OCI-LY3 (cell line): ENCODE measurements around the gene IRX1.

Experiments used
- H2AFZ ChIP-seq: fragments of 200-600, 300-600 bp; shearing (Covaris generic); 2 replicates; pipeline ENCODE4 v1.6.0; 2014; ENCODE audit warnings: antibody characterized with exemption, low read depth, low read length
- H3K27ac ChIP-seq: fragments of 200-600, 300-600 bp; sonication (generic); 2 replicates; pipeline ENCODE4 v1.5.1; 2014; ENCODE audit warnings: mild to moderate bottlenecking, low read length, moderate library complexity, mixed read lengths
- H3K27me3 ChIP-seq: fragments of 200-600, 300-600 bp; sonication (generic); 2 replicates; pipeline ENCODE4 v1.6.1; 2014; ENCODE audit warnings: low read depth, low read length, mixed read lengths
- H3K36me3 ChIP-seq: fragments of 200-600, 300-600 bp; sonication (generic); replicated peaks from 2 replicates; pipeline ENCODE3; 2014; ENCODE audit warnings: low read depth, low read length, mixed read lengths
- H3K4me1 ChIP-seq: fragments of 300-600, 200-600 bp; sonication (generic); 2 replicates; pipeline ENCODE4 v1.6.1; 2014; ENCODE audit warnings: low read length, mixed read lengths
- H3K4me2 ChIP-seq: fragments of 200-600, 300-600 bp; sonication (generic); 2 replicates; pipeline ENCODE4 v1.6.1; 2014; ENCODE audit warnings: low read length, mixed read lengths
- H3K4me3 ChIP-seq: fragments of 300-600, 200-600 bp; sonication (generic); 2 replicates; pipeline ENCODE4 v1.5.1; 2014; ENCODE audit warnings: antibody characterized with exemption, mild to moderate bottlenecking, low read length, moderate library complexity
- H3K79me2 ChIP-seq: fragments of 300-600, 200-600 bp; shearing (Covaris generic); 2 replicates; pipeline ENCODE4 v1.6.1; 2014; ENCODE audit warnings: mild to moderate bottlenecking, low read length, mixed read lengths
- H3K9ac ChIP-seq: fragments of 300-600, 200-600 bp; shearing (Covaris generic); 2 replicates; pipeline ENCODE4 v1.6.0; 2014; ENCODE audit warnings: mild to moderate bottlenecking, low read length, moderate library complexity
- H3K9me3 ChIP-seq: fragments of 200-600, 300-600 bp; shearing (Covaris generic); 2 replicates; pipeline ENCODE4 v1.6.1; 2014; ENCODE audit warnings: low read length, mixed read lengths; ENCODE audit not compliant: insufficient read depth
- H4K20me1 ChIP-seq: fragments of 200-600, 300-600 bp; sonication (generic); 2 replicates; pipeline ENCODE4 v1.6.1; 2016; ENCODE audit warnings: low read length, mixed read lengths; ENCODE audit not compliant: insufficient read depth
- CTCF ChIP-seq: fragments of 200-600, 300-600 bp; sonication (generic); IDR thresholded peaks from 2 replicates; pipeline ENCODE4 v1.5.1; 2014; ENCODE audit warnings: antibody characterized with exemption, low read length, low read depth
- EZH2phosphoT487 ChIP-seq: fragments of 200-600 bp; shearing (Covaris generic); IDR thresholded peaks from 2 replicates; pipeline ENCODE4 v1.6.1; 2018; ENCODE audit warnings: antibody characterized with exemption, mixed run types, low read depth

The IRX1 gene

GRCh38 chr5:3605298-3606010 is 9.8 kb downstream of the IRX1 start:
- no peak overlapping the region for H3K9ac ChIP-seq
- TF ChIP-seq EZH2phosphoT487 = no peak
- TF ChIP-seq CTCF = no peak
- H3K4me2 ChIP-seq = no peak overlapping the region
- H3K4me3 ChIP-seq = no peak overlapping the region
- no peaks in the 10 kb centered on the region for H3K79me2 ChIP-seq
- H3K4me1 ChIP-seq = no peaks in the 10 kb centered on the region
- H3K36me3 ChIP-seq = no peaks in the 10 kb centered on the region
- H3K27ac ChIP-seq = no peak overlapping the region
- H3K9me3 ChIP-seq = no peaks in the 10 kb centered on the region
- no peaks in the 10 kb centered on the region for H4K20me1 ChIP-seq
- H3K27me3 ChIP-seq = no peaks in the 10 kb centered on the region
- no peak overlapping the region for H2AFZ ChIP-seq

- Histone ChIP-seq H3K4me1 (no peaks in the 10 kb centered on the region), H3K36me3 (no peaks in the 10 kb centered on the region), H3K4me2 (no peak overlapping the region), H3K27me3 (no peaks in the 10 kb centered on the region), H3K27ac (no peak overlapping the region), H3K4me3 (no peak overlapping the region), H3K9me3 (no peaks in the 10 kb centered on the region), H3K79me2 (no peaks in the 10 kb centered on the region), H3K9ac (no peak overlapping the region), H4K20me1 (no peaks in the 10 kb centered on the region), H2AFZ (no peak overlapping the region)
- TF ChIP-seq CTCF (no peak), EZH2phosphoT487 (no peak)
Observed at GRCh38 chr5:3606121-3606831, 10.6 kb downstream of the IRX1 start.

- TF ChIP-seq CTCF (no peak), EZH2phosphoT487 (no peak)
- no peaks in the 10 kb centered on the region for H3K4me1 ChIP-seq
- H3K27me3 ChIP-seq = no peaks in the 10 kb centered on the region
- no peak overlapping the region for H3K9ac ChIP-seq
- H4K20me1 ChIP-seq = no peaks in the 10 kb centered on the region
- H3K4me3 ChIP-seq = no peak overlapping the region
- no peak overlapping the region for H2AFZ ChIP-seq
- H3K79me2 ChIP-seq = no peaks in the 10 kb centered on the region
- no peak overlapping the region for H3K4me2 ChIP-seq
- H3K36me3 ChIP-seq = no peaks in the 10 kb centered on the region
- H3K9me3 ChIP-seq = no peaks in the 10 kb centered on the region
- no peak overlapping the region for H3K27ac ChIP-seq
Observed at GRCh38 chr5:3607541-3608181, 12.0 kb downstream of the IRX1 start.

- Histone ChIP-seq H4K20me1 (no peaks in the 10 kb centered on the region), H3K4me2 (no peak overlapping the region), H2AFZ (no peak overlapping the region), H3K36me3 (no peaks in the 10 kb centered on the region), H3K4me1 (no peaks in the 10 kb centered on the region), H3K27me3 (no peaks in the 10 kb centered on the region), H3K79me2 (no peaks in the 10 kb centered on the region), H3K4me3 (no peak overlapping the region), H3K27ac (no peak overlapping the region), H3K9me3 (no peaks in the 10 kb centered on the region), H3K9ac (no peak overlapping the region)
- TF ChIP-seq EZH2phosphoT487 = no peak
- TF ChIP-seq CTCF = no peak
Observed at GRCh38 chr5:3609120-3609681, 13.6 kb downstream of the IRX1 start.
